HCT116 (cell line): ENCODE data around the gene DNMT3A. TPM values are rescaled to one million over a fixed set of nuclear protein-coding genes. Genes with fewer than 3 reads are reported as not detected.

Source experiments
- ATAC-seq: fragments of 200-7000 bp; cut with Tn5 transposase; 2 replicates; pipeline ENCODE4 v1.9.1; 2020; ENCODE audit warnings: mild to moderate bottlenecking, moderate library complexity
- BruUV-seq: library from RNA; stranded (reverse); fragments of 400-500 nt; replicated peaks from 2 replicates; lab custom pipeline; 2021; lab: Mats Ljungman, UMichigan
- CTCF ChIA-PET: fragments of 300-600 bp; sonication (Branson Sonifier 250); formaldehyde crosslinking; loops from one replicate; lab custom pipeline; 2021; ENCODE audit warnings: antibody characterized with exemption; lab: Charles Lee
- POLR2A ChIA-PET: fragments of 300-600, 350-600 bp; sonication (Branson Sonifier 250); formaldehyde crosslinking; loops from one replicate; lab custom pipeline; 2021; ENCODE audit warnings: antibody characterized with exemption; lab: Charles Lee
- RAD21 ChIA-PET, 2 experiments: fragments of 300-600 bp; sonication (Branson Sonifier 250); formaldehyde crosslinking; loops; one replicate each; lab custom pipeline; 2023; ENCODE audit warnings: low total read pairs in 2 of 2; ENCODE audit not compliant: uncharacterized antibody in 2 of 2, unreplicated experiment in 2 of 2, low non-redundant PET in 1 of 2; lab: Charles Lee
- DNase-seq: peaks from one replicate; pipeline ENCODE4 v3.0.0-alpha.2; 2010; ENCODE audit warnings: low read depth, low spot score
- H2AFZ ChIP-seq: fragments of 200-600 bp; shearing (Covaris generic), sonication (generic); 2 replicates; pipeline ENCODE4 v1.6.1; 2017; ENCODE audit warnings: low read depth, mixed run types, mixed read lengths, antibody characterized with exemption, low read length; ENCODE audit not compliant: poor library complexity, severe bottlenecking
- H3K27ac ChIP-seq: 2 replicates; pipeline ENCODE4 v1.5.1; 2012; ENCODE audit warnings: low read depth, low read length
- H3K27me3 ChIP-seq: fragments of 200-600 bp; sonication (generic); 2 replicates; pipeline ENCODE4 v1.6.1; 2016; ENCODE audit warnings: mixed run types, low read length, mixed read lengths; ENCODE audit not compliant: insufficient read depth
- H3K36me3 ChIP-seq, 2 experiments: fragments of 200-500 bp in 1 of 2; fragments of 200-600 bp in 1 of 2; sonication (Bioruptor generic) in 1 of 2; sonication (generic) in 1 of 2; 2 replicates each; pipeline versions ENCODE4 v1.5.1 to v1.6.1; 2014 to 2016; ENCODE audit warnings: low read length in 2 of 2, inconsistent platforms in 1 of 2, mixed read lengths in 1 of 2, mixed run types in 1 of 2; ENCODE audit not compliant: insufficient read depth in 2 of 2, control insufficient read depth in 1 of 2
- H3K4me1 ChIP-seq, 2 experiments: fragments of 200-600 bp in 1 of 2; sonication (generic) in 1 of 2; 2 replicates each; pipeline versions ENCODE4 v1.5.1 to v1.6.1; 2012 to 2017; ENCODE audit warnings: low read length in 2 of 2, inconsistent platforms in 1 of 2, mild to moderate bottlenecking in 1 of 2, mixed read lengths in 1 of 2, mixed run types in 1 of 2, moderate library complexity in 1 of 2; ENCODE audit not compliant: insufficient read depth in 2 of 2, control insufficient read depth in 1 of 2
- H3K4me2 ChIP-seq: fragments of 200-600 bp; sonication (generic); 2 replicates; pipeline ENCODE4 v1.6.1; 2017; ENCODE audit warnings: mixed run types, low read length, mixed read lengths
- H3K4me3 ChIP-seq, 2 experiments: fragments of 200-600 bp in 1 of 2; sonication (generic) in 1 of 2; replicated peaks in 1 of 2; 2 replicates each; pipeline ENCODE4 v1.5.1; 2011 to 2016; ENCODE audit warnings: low read length in 2 of 2, control low read depth in 1 of 2, low read depth in 1 of 2, mild to moderate bottlenecking in 1 of 2, mixed read lengths in 1 of 2, mixed run types in 1 of 2
- H3K79me2 ChIP-seq: fragments of 200-600 bp; sonication (generic); 2 replicates; pipeline ENCODE4 v1.6.1; 2017; ENCODE audit warnings: mild to moderate bottlenecking, mixed run types, low read length, moderate library complexity, mixed read lengths; ENCODE audit not compliant: insufficient read depth
- H3K9ac ChIP-seq: fragments of 200-600 bp; sonication (generic); 2 replicates; pipeline ENCODE4 v1.6.1; 2016; ENCODE audit warnings: low read length, mixed read lengths
- H3K9me2 ChIP-seq: fragments of 200-600 bp; sonication (generic), shearing (Covaris generic); 2 replicates; pipeline ENCODE4 v1.6.1; 2017; ENCODE audit warnings: mixed run types, mild to moderate bottlenecking, moderate library complexity; ENCODE audit not compliant: insufficient read depth
- H3K9me3 ChIP-seq, 2 experiments: fragments of 200-500 bp in 1 of 2; fragments of 200-600 bp in 1 of 2; sonication (Bioruptor generic) in 1 of 2; sonication (generic) in 1 of 2; 2 replicates each; pipeline ENCODE4 v1.6.1; 2014 to 2017; ENCODE audit warnings: low read length in 2 of 2, mixed read lengths in 2 of 2, inconsistent platforms in 1 of 2, low read depth in 1 of 2, mild to moderate bottlenecking in 1 of 2, mixed run types in 1 of 2, moderate library complexity in 1 of 2; ENCODE audit not compliant: control insufficient read depth in 1 of 2, insufficient read depth in 1 of 2
- H4K20me1 ChIP-seq: fragments of 200-600 bp; sonication (generic), shearing (Covaris generic); 2 replicates; pipeline ENCODE4 v1.6.1; 2017; ENCODE audit warnings: mixed run types, mild to moderate bottlenecking, moderate library complexity; ENCODE audit not compliant: insufficient read depth
- CBX3 ChIP-seq: IDR thresholded peaks from 2 replicates; pipeline ENCODE4 v1.6.1; 2012; ENCODE audit warnings: low read depth
- CEBPB ChIP-seq: IDR thresholded peaks from 2 replicates; pipeline ENCODE4 v1.6.1; 2012; ENCODE audit warnings: low read depth
- CTCF ChIP-seq, 3 experiments: fragments of 200-600 bp in 1 of 3; sonication (generic) in 1 of 3; IDR thresholded peaks in 2 of 3; conservative IDR thresholded peaks in 1 of 3; 2 replicates each; pipeline ENCODE4 v1.5.1; 2012 to 2017; ENCODE audit warnings: low read depth in 2 of 3, low read length in 2 of 3, antibody characterized with exemption in 1 of 3, borderline replicate concordance in 1 of 3, control low read depth in 1 of 3, mild to moderate bottlenecking in 1 of 3, mixed read lengths in 1 of 3, mixed run types in 1 of 3, moderate library complexity in 1 of 3; ENCODE audit not compliant: insufficient read depth in 1 of 3
- EGR1 ChIP-seq: IDR thresholded peaks from 2 replicates; pipeline ENCODE4 v1.6.1; 2012; ENCODE audit warnings: low read depth
- ELF1 ChIP-seq: IDR thresholded peaks from 2 replicates; pipeline ENCODE4 v1.6.1; 2012; ENCODE audit warnings: low read depth, borderline replicate concordance
- EZH2 ChIP-seq: fragments of 200-600 bp; sonication (generic); IDR thresholded peaks from 2 replicates; pipeline ENCODE4 v1.6.1; 2017; ENCODE audit warnings: antibody characterized with exemption, mixed run types
- EZH2phosphoT487 ChIP-seq: fragments of 200-600 bp; IDR thresholded peaks from 2 replicates; pipeline ENCODE4 v1.6.1; 2018; ENCODE audit warnings: antibody characterized with exemption, borderline replicate concordance
- FOSL1 ChIP-seq: IDR thresholded peaks from 2 replicates; pipeline ENCODE4 v1.6.1; 2012; ENCODE audit warnings: low read depth
- MAX ChIP-seq: IDR thresholded peaks from 2 replicates; pipeline ENCODE4 v1.6.1; 2012
- POLR2A ChIP-seq: IDR thresholded peaks from 2 replicates; pipeline ENCODE4 v1.7.0; 2011; ENCODE audit warnings: borderline replicate concordance; ENCODE audit not compliant: insufficient read depth, insufficient read length; ENCODE audit errors: extremely low read depth
- POLR2AphosphoS5 ChIP-seq: IDR thresholded peaks from 2 replicates; pipeline ENCODE4 v1.6.1; 2011; ENCODE audit warnings: mild to moderate bottlenecking, low read depth, low read length, moderate library complexity
- RAD21 ChIP-seq: IDR thresholded peaks from 2 replicates; pipeline ENCODE4 v1.6.1; 2012; ENCODE audit warnings: low read depth, mild to moderate bottlenecking
- REST ChIP-seq: IDR thresholded peaks from 2 replicates; pipeline ENCODE4 v1.6.1; 2012; ENCODE audit warnings: low read depth
- SIN3A ChIP-seq: IDR thresholded peaks from 2 replicates; pipeline ENCODE4 v1.6.1; 2012; ENCODE audit warnings: low read depth
- SP1 ChIP-seq: IDR thresholded peaks from 2 replicates; pipeline ENCODE4 v1.6.1; 2012; ENCODE audit warnings: low read depth
- TCF7L2 ChIP-seq: IDR thresholded peaks from 2 replicates; pipeline ENCODE4 v1.7.0; 2011; ENCODE audit warnings: borderline replicate concordance, inconsistent platforms; ENCODE audit not compliant: insufficient read depth, insufficient read length; ENCODE audit errors: extremely low read depth
- YY1 ChIP-seq: IDR thresholded peaks from 2 replicates; pipeline ENCODE4 v1.6.1; 2011; ENCODE audit warnings: low read length, low read depth, moderate library complexity, mild to moderate bottlenecking; ENCODE audit not compliant: insufficient replicate concordance; ENCODE audit errors: extremely low read depth
- ZFX ChIP-seq: fragments of 450-650 bp; IDR thresholded peaks from 2 replicates; pipeline ENCODE4 v1.6.1; 2017
- ZNF274 ChIP-seq: fragments of 200-500 bp; sonication (Bioruptor generic); IDR thresholded peaks from 2 replicates; pipeline ENCODE4 v1.6.1; 2014; ENCODE audit warnings: mild to moderate bottlenecking, low read depth, low read length, inconsistent platforms
- intact Hi-C: fragments of 100-400 bp; cut with micrococcal nuclease; formaldehyde crosslinking; loops from 2 replicates; pipeline ENCODE4 v1.10.0; 2022
- total RNA-seq: library from RNA; stranded (reverse); gene quantifications from one replicate; pipeline ENCODE4 v1.2.1, GENCODE V29; 2021; ENCODE audit not compliant: unreplicated experiment

The DNMT3A gene
- total RNA-seq, 1 experiment from 2014 or later = 14.3 TPM

- no TSS peak for BruUV-seq
Measured at GRCh38 chr2:25286723-25287483, 54.8 kb downstream of the DNMT3A start.

More at GRCh38 chr2:25286723-25287483, 54.8 kb downstream of the DNMT3A start:
- H3K4me2 ChIP-seq = no peak overlapping the region
- ATAC-seq (no peak), DNase-seq (no peak)
- H3K9ac ChIP-seq = no peak overlapping the region
- no peaks in the 10 kb centered on the region for H3K4me1 ChIP-seq
- ChIA-PET CTCF (interaction anchor here (0.7 kb wide), 1 partner anchor 23 kb away, joined by 3 read pairs; no protein-coding TSS in a partner anchor), RAD21 (no interaction called here), POLR2A (no interaction called here)
- H3K4me3 ChIP-seq = no peak overlapping the region
- H4K20me1 ChIP-seq = no peaks in the 10 kb centered on the region
- no peaks in the 10 kb centered on the region for H3K9me2 ChIP-seq
- no peaks in the 10 kb centered on the region for H3K36me3 ChIP-seq
- TF ChIP-seq MAX = no peak
- no peak for TF ChIP-seq CTCF (IDR thresholded peaks at IDR 0.05 in 2 of 3, conservative IDR thresholded peaks at IDR 0.05 in 1 of 3; ENCODE audit: borderline replicate concordance in 1 of 3, insufficient read depth in 1 of 3, low read depth in 2 of 3, low read length in 2 of 3)
- TF ChIP-seq ZFX = no peak
- no peak for TF ChIP-seq TCF7L2
- no peak for TF ChIP-seq SIN3A
- TF ChIP-seq POLR2AphosphoS5 = no peak
- no peak for TF ChIP-seq EZH2phosphoT487
- no peak for TF ChIP-seq EGR1
- TF ChIP-seq FOSL1 = no peak
- TF ChIP-seq REST = no peak
- TF ChIP-seq EZH2 = no peak
- no peak for TF ChIP-seq POLR2A
- no peak for TF ChIP-seq CEBPB
- no peak for TF ChIP-seq CBX3
- no peak for TF ChIP-seq ZNF274
- TF ChIP-seq SP1 = no peak
- TF ChIP-seq ELF1 = no peak
- no peak for TF ChIP-seq YY1
- TF ChIP-seq RAD21 = no peak
- intact Hi-C loops = no loop called here
- H3K27me3 ChIP-seq = no peaks in the 10 kb centered on the region
- H3K27ac ChIP-seq = no peak overlapping the region
- H2AFZ ChIP-seq = no peak overlapping the region
- H3K9me3 ChIP-seq = no peaks in the 10 kb centered on the region
- no peaks in the 10 kb centered on the region for H3K79me2 ChIP-seq
